Activated naive CD8-positive, alpha-beta T cell treated with anti-CD3 and anti-CD28 coated beads for 36 hours (primary cell): ENCODE data around the gene GTSF1L. TPM values are rescaled to one million over a fixed set of nuclear protein-coding genes. Genes with fewer than 3 reads are reported as not detected.
A peak's percentile ranks its signal among the peaks of the same experiment; 100 is the strongest.

Source experiments
- DNase-seq: peaks from one replicate; pipeline ENCODE4 v3.0.0; 2021
- H3K27ac Mint-ChIP-seq: one replicate; pipeline ENCODE4 v1.8.0; 2022; ENCODE audit warnings: mild to moderate bottlenecking, moderate library complexity, mixed read lengths
- H3K27me3 Mint-ChIP-seq: one replicate; pipeline ENCODE4 v1.8.0; 2022; ENCODE audit warnings: mild to moderate bottlenecking, mixed read lengths
- H3K36me3 Mint-ChIP-seq: one replicate; pipeline ENCODE4 v1.8.0; 2021; ENCODE audit warnings: mild to moderate bottlenecking, mixed read lengths
- H3K4me1 Mint-ChIP-seq: one replicate; pipeline ENCODE4 v1.8.0; 2021; ENCODE audit warnings: mixed read lengths
- H3K4me3 Mint-ChIP-seq: one replicate; pipeline ENCODE4 v1.8.0; 2022; ENCODE audit warnings: mild to moderate bottlenecking, moderate library complexity, mixed read lengths
- H3K9me3 Mint-ChIP-seq: one replicate; pipeline ENCODE4 v1.8.0; 2022; ENCODE audit warnings: mixed read lengths
- total RNA-seq, 2 experiments: library from RNA; stranded (reverse); gene quantifications; one replicate each; pipeline ENCODE4 v1.2.3, GENCODE V29; 2021

The GTSF1L gene
- total RNA-seq, 2 experiments from 2014 or later: not detected

- Mint-ChIP-seq H3K27ac (peak overlapping the region; percentile 98), H3K4me1 (peaks cover 37% of the 10 kb centered on the region), H3K27me3 (no peaks in the 10 kb centered on the region), H3K4me3 (peak overlapping the region; percentile 32), H3K9me3 (peaks cover 14% of the 10 kb centered on the region), H3K36me3 (peaks cover 20% of the 10 kb centered on the region)
- DNase-seq: no peak
Observed at GRCh38 chr20:43752051-43752360, 25.2 kb upstream of the GTSF1L start.

- H3K27me3 Mint-ChIP-seq: no peaks in the 10 kb centered on the region
- peaks cover 39% of the 10 kb centered on the region for H3K4me1 Mint-ChIP-seq
- peak; percentile 74 for DNase-seq
- peak overlapping the region; percentile 46 for H3K4me3 Mint-ChIP-seq
- H3K27ac Mint-ChIP-seq: peak overlapping the region; percentile 98
- H3K36me3 Mint-ChIP-seq: peaks cover 20% of the 10 kb centered on the region
- H3K9me3 Mint-ChIP-seq: peaks cover 14% of the 10 kb centered on the region
Observed at GRCh38 chr20:43751167-43752050, 24.6 kb upstream of the GTSF1L start.

GRCh38 chr20:43750774-43751166 is 24.0 kb upstream of the GTSF1L start:
- Mint-ChIP-seq H3K9me3 (peaks cover 14% of the 10 kb centered on the region), H3K4me1 (peaks cover 40% of the 10 kb centered on the region), H3K4me3 (peak overlapping the region; percentile 35), H3K27me3 (no peaks in the 10 kb centered on the region), H3K27ac (peak overlapping the region; percentile 98), H3K36me3 (peaks cover 20% of the 10 kb centered on the region)
- peak; percentile 18 for DNase-seq

- no peak overlapping the region for H3K4me3 Mint-ChIP-seq
- no peaks in the 10 kb centered on the region for H3K27me3 Mint-ChIP-seq
- peaks cover 20% of the 10 kb centered on the region for H3K36me3 Mint-ChIP-seq
- DNase-seq: peak; percentile 83
- H3K9me3 Mint-ChIP-seq: peaks cover 14% of the 10 kb centered on the region
- H3K4me1 Mint-ChIP-seq: peaks cover 40% of the 10 kb centered on the region
- H3K27ac Mint-ChIP-seq: peak overlapping the region; percentile 82
Observed at GRCh38 chr20:43749734-43750294, 23.0 kb upstream of the GTSF1L start.

GRCh38 chr20:43748274-43748673 is 21.5 kb upstream of the GTSF1L start:
- Mint-ChIP-seq H3K9me3 (peaks cover 7% of the 10 kb centered on the region), H3K27me3 (no peaks in the 10 kb centered on the region), H3K27ac (no peak overlapping the region), H3K4me1 (peaks cover 40% of the 10 kb centered on the region), H3K36me3 (peaks cover 13% of the 10 kb centered on the region), H3K4me3 (no peak overlapping the region)
- no peak for DNase-seq

GRCh38 chr20:43746344-43747137 is 19.7 kb upstream of the GTSF1L start:
- peaks cover 24% of the 10 kb centered on the region for H3K4me1 Mint-ChIP-seq
- H3K27me3 Mint-ChIP-seq: no peaks in the 10 kb centered on the region
- DNase-seq: no peak
- H3K36me3 Mint-ChIP-seq: peaks cover 3% of the 10 kb centered on the region
- no peak overlapping the region for H3K4me3 Mint-ChIP-seq
- peak overlapping the region; percentile 14 for H3K27ac Mint-ChIP-seq
- peaks cover 3% of the 10 kb centered on the region for H3K9me3 Mint-ChIP-seq

- Mint-ChIP-seq H3K27me3 (no peaks in the 10 kb centered on the region), H3K36me3 (no peaks in the 10 kb centered on the region), H3K4me1 (peaks cover 13% of the 10 kb centered on the region), H3K27ac (peak overlapping the region; percentile 40), H3K9me3 (no peaks in the 10 kb centered on the region), H3K4me3 (no peak overlapping the region)
- DNase-seq: no peak
Observed at GRCh38 chr20:43744966-43745730, 18.3 kb upstream of the GTSF1L start.

GRCh38 chr20:43744151-43744611 is 17.4 kb upstream of the GTSF1L start:
- Mint-ChIP-seq H3K36me3 (no peaks in the 10 kb centered on the region), H3K27ac (no peak overlapping the region), H3K9me3 (no peaks in the 10 kb centered on the region), H3K4me3 (no peak overlapping the region), H3K4me1 (peaks cover 6% of the 10 kb centered on the region), H3K27me3 (no peaks in the 10 kb centered on the region)
- DNase-seq: peak; percentile 40

GRCh38 chr20:43740642-43741041 is 13.8 kb upstream of the GTSF1L start:
- Mint-ChIP-seq H3K9me3 (no peaks in the 10 kb centered on the region), H3K36me3 (no peaks in the 10 kb centered on the region), H3K27me3 (no peaks in the 10 kb centered on the region), H3K27ac (no peak overlapping the region), H3K4me3 (no peak overlapping the region), H3K4me1 (peaks cover 10% of the 10 kb centered on the region)
- no peak for DNase-seq

- no peak overlapping the region for H3K4me3 Mint-ChIP-seq
- no peaks in the 10 kb centered on the region for H3K36me3 Mint-ChIP-seq
- H3K27ac Mint-ChIP-seq: no peak overlapping the region
- no peak for DNase-seq
- peaks cover 13% of the 10 kb centered on the region for H3K4me1 Mint-ChIP-seq
- no peaks in the 10 kb centered on the region for H3K27me3 Mint-ChIP-seq
- no peaks in the 10 kb centered on the region for H3K9me3 Mint-ChIP-seq
Observed at GRCh38 chr20:43739148-43739749, 12.4 kb upstream of the GTSF1L start.

- H3K9me3 Mint-ChIP-seq: no peaks in the 10 kb centered on the region
Observed at GRCh38 chr20:43737925-43738324, 11.1 kb upstream of the GTSF1L start.

GRCh38 chr20:43736588-43737158 is 9.9 kb upstream of the GTSF1L start:
- Mint-ChIP-seq H3K4me1 (peaks cover 27% of the 10 kb centered on the region), H3K4me3 (no peak overlapping the region), H3K9me3 (no peaks in the 10 kb centered on the region), H3K27ac (no peak overlapping the region), H3K36me3 (no peaks in the 10 kb centered on the region), H3K27me3 (no peaks in the 10 kb centered on the region)
- DNase-seq: peak; percentile 56

More at GRCh38 chr20:43737925-43738324, 11.1 kb upstream of the GTSF1L start:
- Mint-ChIP-seq H3K27ac (no peak overlapping the region), H3K27me3 (no peaks in the 10 kb centered on the region), H3K4me1 (peaks cover 23% of the 10 kb centered on the region), H3K36me3 (no peaks in the 10 kb centered on the region), H3K4me3 (no peak overlapping the region)
- no peak for DNase-seq

- H3K36me3 Mint-ChIP-seq: peaks cover 2% of the 10 kb centered on the region
- peaks cover 34% of the 10 kb centered on the region for H3K4me1 Mint-ChIP-seq
- no peak overlapping the region for H3K27ac Mint-ChIP-seq
- no peak overlapping the region for H3K4me3 Mint-ChIP-seq
- no peaks in the 10 kb centered on the region for H3K27me3 Mint-ChIP-seq
- no peak for DNase-seq
- peaks cover 9% of the 10 kb centered on the region for H3K9me3 Mint-ChIP-seq
Observed at GRCh38 chr20:43731927-43732326, 5.1 kb upstream of the GTSF1L start.

- H3K4me1 Mint-ChIP-seq: peaks cover 29% of the 10 kb centered on the region
- H3K27ac Mint-ChIP-seq: no peak overlapping the region
- H3K36me3 Mint-ChIP-seq: peaks cover 2% of the 10 kb centered on the region
- peaks cover 9% of the 10 kb centered on the region for H3K9me3 Mint-ChIP-seq
- no peaks in the 10 kb centered on the region for H3K27me3 Mint-ChIP-seq
- H3K4me3 Mint-ChIP-seq: no peak overlapping the region
- no peak for DNase-seq
Observed at GRCh38 chr20:43731469-43731868, 4.7 kb upstream of the GTSF1L start.
